Coronary artery (tissue), 2 donors: ENCODE data around the gene RD3L.

Experiments used
- DNase-seq: peaks from one replicate; pipeline ENCODE4 v3.0.0-alpha.2; 2017; ENCODE audit warnings: low spot score
- H3K27ac ChIP-seq, 2 donors: fragments of 200-600 bp; sonication (generic); one replicate each; pipeline ENCODE4 v1.5.1; 2016 to 2019
- H3K4me3 ChIP-seq: fragments of 200-600 bp; sonication (generic); 2 replicates; pipeline ENCODE4 v1.5.1; 2016; ENCODE audit warnings: mild to moderate bottlenecking, moderate library complexity
- TF ChIP-seq, protein P1 (sequence below): fragments of 200-600 bp; sonication (generic); IDR thresholded peaks from one replicate; pipeline ENCODE4 v1.5.1; 2019; ENCODE audit warnings: antibody characterized with exemption

Gene RD3L

DNA sequence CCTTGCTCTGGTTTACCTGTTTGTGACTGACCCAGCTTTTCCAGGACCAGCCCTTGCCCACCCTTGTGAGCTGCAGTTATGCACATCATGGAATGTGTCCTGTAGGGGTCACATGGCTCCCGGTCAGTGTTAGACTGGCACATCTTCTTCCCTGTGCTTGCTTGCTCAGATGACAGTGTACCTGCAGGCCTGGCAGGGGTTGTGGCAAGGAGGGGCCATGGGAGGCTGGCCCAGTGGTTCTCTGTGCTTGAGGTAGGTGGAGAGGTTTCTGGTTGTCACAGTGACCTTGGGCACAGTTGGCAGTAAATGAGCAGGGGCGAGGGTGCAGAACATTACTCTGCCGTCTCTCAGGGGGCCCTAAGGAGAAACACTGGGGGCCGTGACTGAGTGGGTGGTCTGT, 27.6 kb upstream of the RD3L start:
- no peak overlapping the region for H3K27ac ChIP-seq
- DNase-seq: no peak
- TF ChIP-seq, protein P1, sequence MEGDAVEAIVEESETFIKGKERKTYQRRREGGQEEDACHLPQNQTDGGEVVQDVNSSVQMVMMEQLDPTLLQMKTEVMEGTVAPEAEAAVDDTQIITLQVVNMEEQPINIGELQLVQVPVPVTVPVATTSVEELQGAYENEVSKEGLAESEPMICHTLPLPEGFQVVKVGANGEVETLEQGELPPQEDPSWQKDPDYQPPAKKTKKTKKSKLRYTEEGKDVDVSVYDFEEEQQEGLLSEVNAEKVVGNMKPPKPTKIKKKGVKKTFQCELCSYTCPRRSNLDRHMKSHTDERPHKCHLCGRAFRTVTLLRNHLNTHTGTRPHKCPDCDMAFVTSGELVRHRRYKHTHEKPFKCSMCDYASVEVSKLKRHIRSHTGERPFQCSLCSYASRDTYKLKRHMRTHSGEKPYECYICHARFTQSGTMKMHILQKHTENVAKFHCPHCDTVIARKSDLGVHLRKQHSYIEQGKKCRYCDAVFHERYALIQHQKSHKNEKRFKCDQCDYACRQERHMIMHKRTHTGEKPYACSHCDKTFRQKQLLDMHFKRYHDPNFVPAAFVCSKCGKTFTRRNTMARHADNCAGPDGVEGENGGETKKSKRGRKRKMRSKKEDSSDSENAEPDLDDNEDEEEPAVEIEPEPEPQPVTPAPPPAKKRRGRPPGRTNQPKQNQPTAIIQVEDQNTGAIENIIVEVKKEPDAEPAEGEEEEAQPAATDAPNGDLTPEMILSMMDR: no peak
- H3K4me3 ChIP-seq: no peak overlapping the region

DNA sequence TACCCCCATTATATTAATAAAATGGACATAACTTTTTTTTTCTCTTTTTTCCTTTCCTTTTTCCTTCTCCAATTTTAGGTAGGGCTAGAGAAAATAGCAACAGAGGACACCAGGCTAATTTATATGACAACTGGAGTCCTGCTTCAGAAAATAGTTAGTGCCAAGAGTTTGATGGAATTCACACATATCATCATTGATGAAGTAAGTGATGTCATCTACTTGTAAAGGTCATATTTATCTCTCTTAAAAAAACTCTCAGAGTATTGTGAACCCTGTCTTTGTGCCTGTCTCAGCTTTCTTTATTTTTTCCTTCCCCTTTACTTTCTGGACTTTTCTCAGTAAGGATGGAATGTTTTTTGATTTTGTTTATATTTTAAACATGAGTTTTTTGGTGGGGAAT, 24.3 kb upstream of the RD3L start:
- TF ChIP-seq, protein P1: no peak
- Histone ChIP-seq H3K27ac (no peak overlapping the region), H3K4me3 (no peak overlapping the region)
- no peak for DNase-seq

DNA sequence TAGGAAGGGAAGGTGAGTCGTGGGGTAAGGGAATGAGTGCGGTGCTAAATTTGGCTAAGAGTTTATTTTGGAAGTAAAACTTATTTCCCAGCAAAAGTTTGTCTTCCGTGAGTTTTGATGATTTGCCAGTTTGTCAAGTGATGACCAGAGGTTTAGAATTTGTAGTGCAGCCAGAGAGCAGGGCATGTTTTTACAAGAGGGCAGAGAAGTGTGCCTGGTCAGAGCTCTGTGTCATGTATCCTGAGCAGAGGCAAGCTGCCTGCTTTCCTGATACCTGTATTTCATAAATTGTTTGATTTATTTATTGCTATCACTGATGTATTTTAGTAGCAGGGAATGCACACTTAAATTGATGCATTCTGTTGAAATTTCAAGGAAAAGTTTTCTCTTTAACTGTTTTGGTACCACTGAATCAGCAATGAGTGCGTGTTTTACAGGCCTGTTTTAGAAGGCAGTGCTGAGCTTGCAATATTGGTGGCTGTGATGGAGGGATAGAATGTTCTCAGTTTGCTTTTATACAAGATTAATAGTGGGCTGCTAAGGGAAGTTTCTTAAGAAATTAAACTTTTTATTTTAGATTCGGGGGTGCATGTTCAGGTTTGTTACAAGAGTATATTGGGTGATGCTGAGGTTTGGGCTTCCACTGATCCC, 19.7 kb upstream of the RD3L start:
- Histone ChIP-seq H3K27ac (no peak overlapping the region), H3K4me3 (no peak overlapping the region)
- no peak for DNase-seq
- TF ChIP-seq, protein P1: no peak

DNA sequence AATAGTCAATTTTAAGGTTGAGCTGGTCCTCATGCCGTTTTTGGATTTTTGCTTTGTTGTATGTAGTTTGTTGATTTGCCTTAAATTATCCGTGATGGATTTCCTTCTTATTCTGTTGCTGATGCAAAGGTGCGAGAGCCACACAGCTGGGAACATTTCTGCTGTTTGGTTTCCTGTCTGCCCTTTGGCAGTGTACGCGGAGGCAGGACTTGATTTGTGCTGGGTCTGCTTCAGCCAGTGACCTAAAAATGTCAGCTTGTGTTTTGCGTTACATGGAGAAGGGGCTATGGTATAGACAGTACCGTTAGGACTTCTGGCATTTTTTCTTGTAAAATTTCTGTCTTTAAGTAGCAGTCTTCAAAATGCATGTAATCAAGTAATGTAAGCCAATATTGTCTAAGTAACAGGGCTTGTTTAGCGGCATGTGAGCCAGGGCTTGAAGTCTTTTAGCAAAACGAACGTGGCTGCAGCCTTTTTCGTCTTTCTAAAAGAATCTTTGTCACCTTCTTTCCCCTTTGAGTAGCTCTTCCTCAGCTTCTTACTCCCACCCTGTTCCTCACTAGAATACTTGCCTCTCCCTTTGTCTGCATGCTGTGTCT, 18.2 kb upstream of the RD3L start:
- H3K27ac ChIP-seq: no peak overlapping the region
- DNase-seq: no peak
- TF ChIP-seq, protein P1: no peak
- no peak overlapping the region for H3K4me3 ChIP-seq

DNA sequence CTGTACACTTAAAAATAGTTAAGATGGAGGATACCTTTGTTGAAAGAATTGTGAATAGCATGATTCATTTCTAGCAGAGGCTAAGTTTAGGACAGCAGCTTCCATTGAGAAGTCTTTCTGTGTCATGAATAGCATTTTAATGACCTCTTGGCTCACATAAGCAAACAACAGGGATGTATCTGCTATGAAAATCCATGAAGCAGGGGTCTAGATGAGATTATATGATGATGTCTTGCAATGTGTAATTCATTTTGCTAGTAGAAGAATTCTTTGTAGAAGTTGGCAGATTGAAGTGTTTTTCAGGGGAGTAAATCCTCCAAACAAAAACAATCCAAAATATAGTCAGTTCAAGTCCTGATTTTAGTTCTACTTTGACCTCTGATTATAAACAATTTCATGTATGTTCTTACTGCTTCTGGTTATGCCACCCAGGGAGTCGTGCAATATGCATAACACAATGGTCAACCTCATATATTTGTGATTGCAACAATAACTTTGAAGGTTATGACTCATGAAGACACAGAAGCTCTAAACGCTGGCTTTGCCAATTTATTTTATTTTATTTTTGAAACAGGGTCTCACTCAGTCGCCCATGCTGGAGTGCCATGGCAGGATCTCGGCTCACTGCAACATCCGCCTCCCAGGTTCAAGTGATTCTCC, 6.9 kb upstream of the RD3L start:
- H3K4me3 ChIP-seq: no peak overlapping the region
- TF ChIP-seq, protein P1: no peak
- no peak overlapping the region for H3K27ac ChIP-seq
- DNase-seq: no peak

DNA sequence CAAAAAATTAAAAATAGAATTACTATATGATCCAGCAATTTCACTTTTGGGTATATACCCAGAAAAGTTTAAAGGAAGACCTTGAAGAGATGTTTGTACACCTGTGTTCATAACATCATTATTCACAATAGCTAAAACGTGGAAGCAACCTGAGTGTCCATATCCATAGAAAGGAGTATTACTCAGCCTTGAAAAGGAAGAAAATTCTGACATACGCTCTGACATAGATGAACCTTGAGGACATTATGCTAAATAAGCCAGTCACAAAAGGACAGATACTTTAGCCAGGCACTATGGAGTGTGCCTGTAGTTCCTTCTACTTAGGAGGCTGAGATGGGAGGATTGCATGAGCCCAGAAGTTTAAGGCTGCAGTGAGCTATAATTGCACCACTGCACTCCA, 6.1 kb upstream of the RD3L start:
- no peak overlapping the region for H3K4me3 ChIP-seq
- TF ChIP-seq, protein P1: no peak
- no peak overlapping the region for H3K27ac ChIP-seq
- no peak for DNase-seq

DNA sequence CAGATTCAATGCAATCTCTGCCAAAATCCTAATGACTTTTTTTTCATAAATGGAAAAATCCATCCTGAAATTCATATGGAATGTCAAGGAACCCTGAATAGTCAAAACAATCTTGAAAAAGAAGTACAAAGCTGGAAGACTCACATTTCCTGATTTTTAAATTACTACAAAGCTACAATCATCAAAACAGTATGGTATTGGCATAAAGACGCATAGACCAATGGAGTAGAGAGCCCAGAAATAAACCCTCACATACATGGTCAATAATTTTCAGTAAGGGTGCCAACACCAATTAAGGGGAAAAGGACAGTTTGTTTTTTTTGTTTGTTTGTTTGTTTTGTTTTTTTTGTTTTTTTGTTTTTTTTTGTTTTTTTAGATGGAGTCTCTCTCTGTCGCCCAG, 4.6 kb upstream of the RD3L start:
- Histone ChIP-seq H3K27ac (no peak overlapping the region), H3K4me3 (no peak overlapping the region)
- TF ChIP-seq, protein P1: no peak
- DNase-seq: no peak
